ENCODE data around the gene TLR10.

The TLR10 gene

DNA sequence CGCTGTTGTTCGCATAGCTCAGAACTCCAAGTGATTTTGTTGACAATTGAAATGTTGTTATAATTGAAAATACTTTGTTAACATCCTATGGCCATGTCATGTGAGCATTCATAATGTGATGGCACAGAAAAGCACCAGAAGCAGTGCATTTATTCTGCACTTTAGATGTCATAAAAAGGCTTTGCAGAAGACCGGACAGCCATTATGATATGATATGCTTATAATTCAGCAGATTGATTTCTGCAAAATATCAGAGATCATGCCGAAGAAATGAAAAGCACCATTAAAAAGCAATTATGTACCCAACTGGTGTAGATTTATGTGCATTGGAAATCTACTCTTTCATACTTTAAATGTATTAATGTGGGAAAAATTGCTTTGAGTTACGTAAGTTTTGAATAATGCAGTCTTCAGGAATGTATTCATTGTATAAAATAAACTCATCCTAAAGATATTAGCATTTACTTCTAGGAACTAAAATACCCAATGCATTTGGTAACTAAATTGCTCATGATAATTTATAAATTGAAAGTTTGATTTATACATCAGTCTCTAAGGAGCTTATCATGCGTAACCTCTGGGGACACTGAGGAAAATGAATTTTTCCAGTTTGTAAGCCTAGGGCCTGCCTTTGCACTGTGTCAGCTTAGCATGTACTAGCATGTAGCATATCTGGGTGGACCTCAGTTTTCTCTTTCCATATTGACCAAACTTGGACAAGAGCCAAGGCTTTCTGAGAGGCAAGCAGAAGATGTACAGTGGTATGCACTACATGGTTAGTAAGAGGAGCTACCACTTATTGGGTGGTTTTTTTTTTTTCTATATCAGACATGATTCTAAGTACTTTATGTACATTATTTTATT lies 43.6 kb downstream of the TLR10 start:
- no peak overlapping the region for H2BK5ac ChIP-seq (ENCODE audit: low read length)

DNA sequence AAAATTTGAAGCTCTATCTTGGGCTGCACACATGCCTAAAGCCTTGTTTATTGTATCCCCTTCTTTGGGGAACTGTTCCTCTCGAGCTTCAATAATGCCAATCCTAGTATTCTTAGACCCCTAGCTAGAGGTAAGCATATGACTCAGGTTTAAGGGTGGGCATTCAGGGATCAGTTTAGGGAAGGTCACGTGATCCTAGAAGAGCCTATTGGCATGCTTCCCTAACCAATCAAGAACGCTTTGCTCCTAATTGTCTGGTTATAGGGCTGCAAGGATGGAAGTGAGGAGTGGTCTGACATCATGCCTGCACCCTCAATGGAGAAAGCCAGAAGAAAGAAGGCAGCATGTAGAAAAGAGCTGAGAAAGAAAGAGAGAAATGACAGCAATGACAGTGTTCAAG lies 46.9 kb downstream of the TLR10 start:
- Histone ChIP-seq H2BK12ac (ENCODE audit: low read length) (no peak overlapping the region), H2BK15ac (ENCODE audit: low read length) (no peak overlapping the region), H3K9ac (ENCODE audit: low read depth, low read length, poor library complexity) (no peak overlapping the region), H3K4me1 (ENCODE audit: control insufficient read depth in 2 of 2, insufficient read depth in 1 of 2, low read depth in 1 of 2, low read length in 2 of 2) (no peaks in the 10 kb centered on the region), H3K18ac (ENCODE audit: low read length) (no peak overlapping the region), H3K27ac (replicated peaks; ENCODE audit: low read length) (no peak overlapping the region), H4K91ac (ENCODE audit: low read depth, low read length, poor library complexity) (no peak overlapping the region), H2AK5ac (ENCODE audit: low read depth, low read length) (no peak overlapping the region), H3K27me3 (ENCODE audit: control insufficient read depth in 3 of 3, insufficient read depth in 3 of 3, low read depth in 1 of 3, low read length in 3 of 3) (no peaks in the 10 kb centered on the region), H2AFZ (ENCODE audit: low read length) (no peak overlapping the region), H3K4me3 (ENCODE audit: low read length in 2 of 2) (no peak overlapping the region), H3K36me3 (replicated peaks in 1 of 2; ENCODE audit: control insufficient read depth in 2 of 2, insufficient read depth in 2 of 2, low read length in 2 of 2) (no peaks in the 10 kb centered on the region), H3K79me1 (ENCODE audit: low read depth, low read length) (no peaks in the 10 kb centered on the region), H2BK120ac (ENCODE audit: low read depth, low read length) (no peak overlapping the region), H4K8ac (ENCODE audit: low read depth, low read length) (no peak overlapping the region), H3K4ac (ENCODE audit: low read length) (no peak overlapping the region), H3K9me3 (replicated peaks in 1 of 2; ENCODE audit: control insufficient read depth in 2 of 2, insufficient read depth in 1 of 2, low read depth in 1 of 2, low read length in 2 of 2) (peaks cover 0 to 7% of the 10 kb centered on the region in 2 donors), H3K4me2 (ENCODE audit: insufficient read depth, low read length, poor library complexity, severe bottlenecking) (no peak overlapping the region), H3K14ac (ENCODE audit: low read length) (no peak overlapping the region), H3K23ac (ENCODE audit: low read depth, low read length, poor library complexity) (no peak overlapping the region), H2BK5ac (ENCODE audit: low read length) (no peak overlapping the region)
- no peak for DNase-seq (ENCODE audit: low spot score)
- no CpG with 5 or more reads among the region's 3 CpGs for WGBS, 2 donors (ENCODE audit: extremely low coverage in 2 of 2, insufficient read length in 2 of 2, insufficient replicate concordance in 1 of 2)

More for the DNA sequence above, 43.6 kb downstream of the TLR10 start:
- Histone ChIP-seq H4K91ac (ENCODE audit: low read depth, low read length, poor library complexity) (no peak overlapping the region), H3K4me2 (ENCODE audit: insufficient read depth, low read length, poor library complexity, severe bottlenecking) (no peak overlapping the region), H2BK15ac (ENCODE audit: low read length) (no peak overlapping the region), H2BK120ac (ENCODE audit: low read depth, low read length) (no peak overlapping the region), H3K27me3 (ENCODE audit: control insufficient read depth in 3 of 3, insufficient read depth in 3 of 3, low read depth in 1 of 3, low read length in 3 of 3) (no peaks in the 10 kb centered on the region), H2AFZ (ENCODE audit: low read length) (no peak overlapping the region), H3K18ac (ENCODE audit: low read length) (no peak overlapping the region), H3K27ac (replicated peaks; ENCODE audit: low read length) (no peak overlapping the region), H2AK5ac (ENCODE audit: low read depth, low read length) (no peak overlapping the region), H3K79me1 (ENCODE audit: low read depth, low read length) (no peaks in the 10 kb centered on the region), H3K14ac (ENCODE audit: low read length) (no peak overlapping the region), H3K4ac (ENCODE audit: low read length) (no peak overlapping the region), H2BK12ac (ENCODE audit: low read length) (no peak overlapping the region), H3K23ac (ENCODE audit: low read depth, low read length, poor library complexity) (no peak overlapping the region), H3K9ac (ENCODE audit: low read depth, low read length, poor library complexity) (no peak overlapping the region), H3K4me1 (ENCODE audit: control insufficient read depth in 2 of 2, insufficient read depth in 1 of 2, low read depth in 1 of 2, low read length in 2 of 2) (no peaks in the 10 kb centered on the region), H4K8ac (ENCODE audit: low read depth, low read length) (no peak overlapping the region), H3K4me3 (ENCODE audit: low read length in 2 of 2) (no peak overlapping the region), H3K9me3 (replicated peaks in 1 of 2; ENCODE audit: control insufficient read depth in 2 of 2, insufficient read depth in 1 of 2, low read depth in 1 of 2, low read length in 2 of 2) (no peaks in the 10 kb centered on the region), H3K36me3 (replicated peaks in 1 of 2; ENCODE audit: control insufficient read depth in 2 of 2, insufficient read depth in 2 of 2, low read length in 2 of 2) (no peaks in the 10 kb centered on the region)
- DNase-seq (ENCODE audit: low spot score): no peak
- no CpG with 5 or more reads among the region's 6 CpGs for WGBS, 2 donors (ENCODE audit: extremely low coverage in 2 of 2, insufficient read length in 2 of 2, insufficient replicate concordance in 1 of 2)

DNA sequence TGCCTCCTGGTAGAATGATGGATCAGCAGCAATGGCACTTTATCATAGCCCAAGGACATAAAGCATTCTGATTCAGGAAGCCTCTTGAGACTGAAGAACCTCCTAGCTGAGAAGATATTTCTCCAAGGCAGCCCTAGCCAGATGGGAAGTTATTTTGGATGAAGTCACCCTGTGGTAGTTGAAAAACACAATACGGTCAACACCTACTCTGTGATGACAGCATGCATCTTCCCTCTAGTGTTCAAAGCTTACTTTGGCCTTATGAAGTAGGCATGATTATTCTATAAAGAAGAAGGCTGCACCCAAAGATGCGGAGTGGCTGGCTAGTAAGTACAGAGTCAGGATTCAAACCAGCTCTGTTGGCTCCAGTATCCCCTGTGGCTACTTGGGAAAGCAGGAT lies 47.9 kb downstream of the TLR10 start:
- no peak overlapping the region for H3K14ac ChIP-seq (ENCODE audit: low read length)
- H3K4ac ChIP-seq (ENCODE audit: low read length): no peak overlapping the region
- no peak overlapping the region for H3K27ac ChIP-seq (replicated peaks; ENCODE audit: low read length)
- no peak overlapping the region for H2BK12ac ChIP-seq (ENCODE audit: low read length)
- H3K79me1 ChIP-seq (ENCODE audit: low read depth, low read length): no peaks in the 10 kb centered on the region
- no peak overlapping the region for H4K91ac ChIP-seq (ENCODE audit: low read depth, low read length, poor library complexity)
- H3K18ac ChIP-seq (ENCODE audit: low read length): no peak overlapping the region
- H3K9me3 ChIP-seq (replicated peaks in 1 of 2; ENCODE audit: control insufficient read depth in 2 of 2, insufficient read depth in 1 of 2, low read depth in 1 of 2, low read length in 2 of 2): peaks cover 0 to 7% of the 10 kb centered on the region in 2 donors
- H3K4me2 ChIP-seq (ENCODE audit: insufficient read depth, low read length, poor library complexity, severe bottlenecking): no peak overlapping the region
- no peak overlapping the region for H3K4me3 ChIP-seq (ENCODE audit: low read length in 2 of 2)
- no peak for DNase-seq (ENCODE audit: low spot score)
- no peak overlapping the region for H2BK120ac ChIP-seq (ENCODE audit: low read depth, low read length)
- H3K4me1 ChIP-seq (ENCODE audit: control insufficient read depth in 2 of 2, insufficient read depth in 1 of 2, low read depth in 1 of 2, low read length in 2 of 2): no peaks in the 10 kb centered on the region
- no peak overlapping the region for H4K8ac ChIP-seq (ENCODE audit: low read depth, low read length)
- H2AFZ ChIP-seq (ENCODE audit: low read length): no peak overlapping the region
- WGBS, 2 donors (ENCODE audit: extremely low coverage in 2 of 2, insufficient read length in 2 of 2, insufficient replicate concordance in 1 of 2): no CpG with 5 or more reads among the region's 2 CpGs
- H3K23ac ChIP-seq (ENCODE audit: low read depth, low read length, poor library complexity): no peak overlapping the region
- no peak overlapping the region for H3K9ac ChIP-seq (ENCODE audit: low read depth, low read length, poor library complexity)
- H3K36me3 ChIP-seq (replicated peaks in 1 of 2; ENCODE audit: control insufficient read depth in 2 of 2, insufficient read depth in 2 of 2, low read length in 2 of 2): no peaks in the 10 kb centered on the region
- H2BK5ac ChIP-seq (ENCODE audit: low read length): no peak overlapping the region
- no peak overlapping the region for H2BK15ac ChIP-seq (ENCODE audit: low read length)
- H3K27me3 ChIP-seq (ENCODE audit: control insufficient read depth in 3 of 3, insufficient read depth in 3 of 3, low read depth in 1 of 3, low read length in 3 of 3): no peaks in the 10 kb centered on the region
- H2AK5ac ChIP-seq (ENCODE audit: low read depth, low read length): no peak overlapping the region

DNA sequence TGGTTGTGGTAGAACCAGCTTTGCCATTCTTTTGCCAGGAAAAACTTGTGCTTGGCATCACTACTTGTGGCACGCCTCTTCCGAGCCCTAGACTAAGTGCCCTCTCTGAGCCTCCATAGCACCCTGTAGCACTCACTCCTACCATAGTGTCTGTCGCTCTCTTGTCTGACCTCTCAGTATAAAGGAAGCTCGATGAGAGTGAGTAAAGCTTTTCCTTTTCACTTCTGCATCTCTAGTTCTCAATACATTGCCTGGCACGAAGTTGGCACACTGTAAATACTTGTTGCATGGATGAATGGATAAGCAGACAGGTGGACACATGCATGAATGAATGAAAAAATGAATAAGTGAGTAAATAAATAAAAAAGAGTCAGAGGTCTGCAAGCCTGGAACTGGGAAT lies 48.3 kb downstream of the TLR10 start:
- no peak overlapping the region for H3K4me3 ChIP-seq (ENCODE audit: low read length in 2 of 2)
- H3K9me3 ChIP-seq (replicated peaks in 1 of 2; ENCODE audit: control insufficient read depth in 2 of 2, insufficient read depth in 1 of 2, low read depth in 1 of 2, low read length in 2 of 2): peaks cover 0 to 7% of the 10 kb centered on the region in 2 donors
- H2BK5ac ChIP-seq (ENCODE audit: low read length): no peak overlapping the region
- no peaks in the 10 kb centered on the region for H3K27me3 ChIP-seq (ENCODE audit: control insufficient read depth in 3 of 3, insufficient read depth in 3 of 3, low read depth in 1 of 3, low read length in 3 of 3)
- no peak overlapping the region for H2BK15ac ChIP-seq (ENCODE audit: low read length)
- no peaks in the 10 kb centered on the region for H3K36me3 ChIP-seq (replicated peaks in 1 of 2; ENCODE audit: control insufficient read depth in 2 of 2, insufficient read depth in 2 of 2, low read length in 2 of 2)
- no peak for DNase-seq (ENCODE audit: low spot score)
- no peak overlapping the region for H2BK120ac ChIP-seq (ENCODE audit: low read depth, low read length)
- H3K4ac ChIP-seq (ENCODE audit: low read length): no peak overlapping the region
- H4K8ac ChIP-seq (ENCODE audit: low read depth, low read length): no peak overlapping the region
- H2BK12ac ChIP-seq (ENCODE audit: low read length): no peak overlapping the region
- H3K18ac ChIP-seq (ENCODE audit: low read length): no peak overlapping the region
- H3K27ac ChIP-seq (replicated peaks; ENCODE audit: low read length): no peak overlapping the region
- no CpG with 5 or more reads among the region's 5 CpGs for WGBS, 2 donors (ENCODE audit: extremely low coverage in 2 of 2, insufficient read length in 2 of 2, insufficient replicate concordance in 1 of 2)
- no peak overlapping the region for H3K14ac ChIP-seq (ENCODE audit: low read length)
- H2AFZ ChIP-seq (ENCODE audit: low read length): no peak overlapping the region
- H3K79me1 ChIP-seq (ENCODE audit: low read depth, low read length): no peaks in the 10 kb centered on the region
- no peaks in the 10 kb centered on the region for H3K4me1 ChIP-seq (ENCODE audit: control insufficient read depth in 2 of 2, insufficient read depth in 1 of 2, low read depth in 1 of 2, low read length in 2 of 2)
- H2AK5ac ChIP-seq (ENCODE audit: low read depth, low read length): no peak overlapping the region
- no peak overlapping the region for H3K9ac ChIP-seq (ENCODE audit: low read depth, low read length, poor library complexity)
- no peak overlapping the region for H3K23ac ChIP-seq (ENCODE audit: low read depth, low read length, poor library complexity)
- H4K91ac ChIP-seq (ENCODE audit: low read depth, low read length, poor library complexity): no peak overlapping the region
- no peak overlapping the region for H3K4me2 ChIP-seq (ENCODE audit: insufficient read depth, low read length, poor library complexity, severe bottlenecking)

Measured in neuronal stem cell (in vitro differentiated cells).